ENCODE measurements around the gene PRSS33.

Gene PRSS33

DNA sequence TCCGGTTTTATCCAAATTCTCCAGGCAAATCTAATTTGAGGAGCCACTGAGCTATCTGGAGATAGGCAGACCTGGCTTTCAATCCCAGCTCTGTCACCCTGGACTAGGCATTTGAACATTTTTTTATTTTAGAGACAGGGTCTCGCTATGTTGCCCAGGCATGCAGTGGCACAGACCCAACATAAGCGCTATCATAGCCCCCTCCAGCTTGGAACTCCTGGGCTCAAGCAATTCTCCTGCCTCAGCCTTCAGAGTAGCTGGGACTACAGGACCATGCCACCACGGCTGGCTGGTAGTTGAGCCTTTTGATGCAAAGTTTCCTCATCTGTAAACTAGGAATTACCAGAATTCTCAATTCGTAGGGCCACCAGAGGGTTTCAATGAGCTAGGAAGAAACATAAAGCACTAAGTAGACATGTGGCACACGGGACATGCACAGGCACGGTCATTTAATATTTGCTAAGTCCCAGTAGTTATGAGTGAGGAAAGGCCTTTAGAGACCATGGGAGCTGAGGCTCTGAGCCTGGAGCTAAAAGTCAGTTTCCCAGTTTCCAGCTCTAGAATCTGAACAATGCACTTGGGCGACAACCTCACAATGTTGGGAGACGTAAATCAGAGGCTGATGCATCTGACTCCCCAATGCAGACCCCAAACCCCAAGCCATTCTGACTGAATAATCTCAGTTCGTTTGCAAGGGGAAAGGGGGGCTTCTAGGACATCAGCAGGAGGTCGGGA, 11.4 kb downstream of the PRSS33 start:
- no peak for DNase-seq

DNA sequence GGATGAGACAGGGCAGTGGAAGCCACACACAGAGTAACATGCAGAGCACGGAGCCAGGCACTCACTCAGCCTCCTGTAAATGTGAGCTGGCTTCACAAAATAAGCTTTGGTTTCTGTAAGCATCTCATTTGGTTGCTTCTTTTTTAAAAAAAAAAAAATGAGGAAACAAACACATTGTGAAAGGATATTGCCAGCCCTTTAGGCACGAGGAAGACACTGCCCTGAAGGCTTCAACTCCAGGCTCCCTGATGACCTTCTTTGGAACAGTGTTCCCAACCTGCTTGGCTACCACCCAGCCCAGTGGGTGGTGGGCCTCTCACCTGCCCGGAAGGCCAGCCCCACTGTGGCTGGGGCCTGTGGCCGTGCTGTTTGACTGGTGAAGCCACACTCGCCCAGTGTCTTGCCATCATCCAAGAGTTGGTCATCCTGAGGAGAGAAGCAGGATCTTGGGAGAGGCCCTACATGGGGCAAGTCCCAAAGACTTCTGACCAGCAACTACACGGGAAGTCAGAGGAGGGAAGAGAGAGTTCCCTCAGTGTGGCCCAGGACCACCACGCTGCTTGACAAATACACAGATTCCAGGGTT, 12.1 kb downstream of the PRSS33 start:
- DNase-seq, result no peak

DNA sequence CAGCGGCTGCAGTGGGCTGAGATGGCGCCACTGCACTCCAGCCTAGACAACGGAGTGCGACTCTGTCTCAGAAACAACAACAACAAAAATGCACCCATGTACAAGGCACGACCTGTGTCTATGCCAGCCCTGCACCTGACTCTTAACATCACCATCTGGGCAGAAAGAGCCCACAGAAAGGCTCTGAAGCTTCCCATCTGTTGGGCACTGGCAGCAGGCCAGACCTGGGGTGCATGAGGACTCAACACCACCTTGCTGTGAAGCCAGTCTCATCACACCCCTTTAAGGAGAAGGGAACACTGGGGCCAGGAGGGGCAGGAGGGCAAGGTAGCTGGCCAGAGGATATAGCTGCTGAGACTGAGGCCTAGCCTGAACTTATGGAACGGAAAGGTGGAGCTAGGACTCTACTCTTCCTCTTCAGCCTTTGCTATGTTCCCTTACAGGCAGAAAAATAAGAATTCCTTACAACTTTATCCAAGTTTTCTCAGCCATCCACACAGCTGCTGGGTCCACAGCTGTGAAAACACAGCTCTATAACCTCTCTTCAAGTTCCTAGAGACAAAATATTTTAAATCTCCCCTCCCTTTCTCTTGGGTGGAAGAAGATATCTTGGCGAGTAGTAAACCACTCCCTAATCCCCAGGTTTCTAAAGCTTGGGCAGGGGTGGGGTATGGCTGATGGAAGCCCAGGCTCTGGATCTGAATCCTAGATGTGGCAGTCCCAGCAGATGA, 13.0 kb downstream of the PRSS33 start:
- peak; percentile 75 for DNase-seq

DNA sequence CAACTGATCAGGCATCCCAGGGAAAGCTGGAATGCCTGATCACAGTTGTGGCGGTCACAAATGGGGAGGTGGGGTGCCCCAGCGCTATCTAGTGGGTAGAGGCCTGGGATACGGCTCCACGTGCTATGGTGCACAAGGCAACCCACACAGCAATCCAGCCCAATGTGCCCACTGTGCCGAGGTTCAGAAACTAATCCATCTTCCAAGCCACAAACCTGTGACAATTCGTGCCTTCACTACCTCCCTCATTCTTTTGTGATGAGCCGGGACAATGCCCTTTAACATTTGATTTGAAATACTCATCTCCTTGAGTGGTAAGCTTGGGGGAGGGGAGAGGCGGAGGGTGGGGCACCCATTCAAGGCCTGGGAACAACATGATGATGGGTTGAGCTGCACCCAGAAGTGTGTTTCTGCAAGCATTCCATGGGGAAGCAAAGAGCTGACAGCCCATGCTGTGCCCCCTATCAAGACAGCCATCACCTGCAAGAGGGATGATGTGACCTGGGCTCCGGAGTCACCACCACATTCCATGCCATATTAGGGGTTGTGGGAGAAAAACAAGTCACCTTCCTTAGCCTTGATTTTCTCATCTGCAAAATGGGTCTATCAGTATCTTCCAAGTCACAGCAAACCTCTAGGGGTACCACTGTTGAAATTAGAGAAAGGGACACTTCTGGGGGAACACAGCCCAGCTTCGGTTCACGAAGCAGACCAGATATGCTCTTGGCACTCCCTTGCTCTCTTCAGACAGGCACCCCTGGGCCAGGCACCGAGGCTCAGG, 14.0 kb downstream of the PRSS33 start:
- DNase-seq, result no peak

DNA sequence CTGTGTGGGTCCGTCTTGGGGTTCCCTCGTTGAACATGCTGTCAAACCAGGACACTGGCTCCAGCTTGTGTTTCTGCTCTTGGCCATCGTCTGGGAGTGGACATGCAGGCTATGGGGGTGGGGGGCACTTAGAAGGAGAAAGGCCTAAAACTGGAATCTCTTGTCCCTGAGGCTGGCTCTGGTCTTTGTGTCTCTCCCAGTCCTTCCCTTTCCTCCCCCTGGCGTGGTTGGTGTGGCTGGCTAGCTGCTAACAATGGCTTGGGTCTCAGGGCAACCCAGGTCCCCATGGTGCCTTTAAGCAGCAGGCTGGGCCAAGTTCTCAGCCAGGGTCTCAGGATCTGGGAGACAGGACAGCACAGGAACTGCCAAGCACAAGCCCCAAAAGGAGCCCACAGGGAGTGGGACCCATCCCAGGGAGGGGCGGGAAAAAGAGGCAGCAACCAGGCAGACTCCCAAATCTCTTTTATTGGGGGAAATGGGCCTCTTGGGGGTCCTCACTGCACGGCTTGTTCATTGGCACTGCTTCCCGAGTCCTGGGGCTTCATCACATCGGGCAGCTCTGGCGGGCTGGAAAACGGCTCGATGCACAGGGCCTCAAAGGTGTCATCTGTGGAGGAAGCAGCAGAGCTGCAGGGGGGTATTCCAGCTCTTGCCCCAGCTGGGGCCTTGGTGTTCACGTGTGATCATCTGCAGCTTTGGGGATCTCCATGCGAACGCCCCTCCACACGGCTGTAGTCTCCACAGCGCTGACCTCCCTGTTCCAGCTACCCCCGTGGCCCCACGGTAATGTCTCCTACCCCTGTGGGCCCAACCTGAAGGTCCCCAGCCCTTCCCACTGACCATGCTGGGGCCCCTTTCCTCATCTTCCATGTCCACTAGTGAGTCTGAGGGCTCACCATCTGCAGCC, 15.6 kb downstream of the PRSS33 start:
- DNase-seq, result no peak

DNA sequence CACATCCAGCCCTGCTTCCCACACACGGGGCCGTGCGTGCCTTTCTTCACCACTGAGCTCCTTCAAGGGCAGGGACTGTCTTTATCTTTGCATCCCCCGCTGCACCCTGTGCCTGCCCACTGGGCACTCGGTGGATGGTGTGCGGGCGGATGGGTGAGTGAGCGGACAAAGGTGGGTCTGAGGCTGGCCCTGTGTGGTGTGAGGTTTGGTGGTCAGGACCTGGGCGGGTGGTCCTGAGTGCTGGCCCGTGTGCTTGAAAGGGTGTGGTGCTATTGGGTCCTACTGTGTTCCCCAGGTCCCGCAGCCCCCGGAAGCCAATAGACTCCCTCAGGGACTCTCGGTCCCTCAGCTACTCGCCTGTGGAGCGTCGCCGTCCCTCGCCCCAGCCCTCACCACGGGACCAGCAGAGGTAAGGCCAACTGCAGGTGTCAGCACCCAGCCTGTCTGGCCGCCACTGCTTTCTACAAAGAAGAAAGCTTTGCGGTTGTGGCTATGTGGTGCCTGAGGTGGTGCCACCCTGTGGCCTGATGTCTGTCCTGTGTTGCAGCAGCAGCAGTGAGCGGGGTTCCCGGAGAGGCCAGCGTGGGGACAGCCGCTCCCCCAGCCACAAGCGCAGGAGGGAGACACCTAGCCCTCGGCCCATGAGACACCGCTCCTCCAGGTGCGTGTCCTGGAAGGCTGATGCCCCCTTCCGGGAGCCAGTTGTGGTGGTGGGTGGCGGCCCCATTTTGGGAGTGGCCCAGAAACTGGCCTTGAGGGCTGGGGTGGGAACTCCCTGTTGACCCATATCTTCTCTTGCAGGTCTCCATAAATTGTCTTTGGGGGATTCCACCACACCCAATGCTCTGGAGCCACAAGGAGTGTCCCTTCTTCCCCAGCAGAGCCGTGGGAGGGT, 17.1 kb downstream of the PRSS33 start:
- no peak for DNase-seq

DNA sequence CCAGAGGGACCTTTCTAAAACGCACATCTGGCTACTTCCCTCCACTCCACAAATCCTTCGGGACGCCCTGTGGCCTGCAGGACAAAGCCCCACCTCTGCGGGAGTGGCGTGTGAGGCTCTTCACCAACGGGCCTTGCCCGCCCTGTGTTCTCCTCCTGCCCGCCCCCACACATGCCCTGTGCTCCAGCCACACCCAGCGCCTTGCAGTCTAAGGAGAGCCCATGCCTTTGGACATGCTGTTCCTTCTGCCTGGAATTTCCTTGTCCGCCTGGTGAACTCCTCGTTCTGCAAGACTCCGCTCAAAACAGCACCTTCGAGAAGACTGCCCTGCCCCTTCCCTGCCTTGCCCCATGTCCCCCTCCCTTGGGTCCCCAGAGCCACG, 17.7 kb downstream of the PRSS33 start:
- DNase-seq, result no peak

DNA sequence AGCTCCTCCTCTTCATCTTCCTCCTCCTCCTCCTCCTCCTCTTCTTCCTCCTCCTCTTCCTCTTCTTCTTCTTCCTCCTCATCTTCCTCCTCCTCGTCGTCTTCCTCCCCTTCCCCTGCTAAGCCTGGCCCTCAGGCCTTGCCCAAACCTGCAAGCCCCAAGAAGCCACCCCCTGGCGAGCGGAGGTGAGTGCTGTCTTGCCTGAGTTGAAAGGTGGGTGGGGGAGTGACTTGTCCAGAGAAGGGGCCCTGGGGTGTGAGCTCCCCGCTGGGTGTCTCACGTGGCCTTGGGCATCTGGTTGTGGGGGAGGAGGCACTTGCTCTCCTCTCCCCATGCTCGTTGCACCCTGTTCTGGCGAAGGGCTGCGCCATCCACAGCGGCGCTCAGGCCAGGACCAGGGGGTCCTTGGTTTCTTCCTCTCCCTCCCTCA, 18.2 kb downstream of the PRSS33 start:
- DNase-seq, result no peak

DNA sequence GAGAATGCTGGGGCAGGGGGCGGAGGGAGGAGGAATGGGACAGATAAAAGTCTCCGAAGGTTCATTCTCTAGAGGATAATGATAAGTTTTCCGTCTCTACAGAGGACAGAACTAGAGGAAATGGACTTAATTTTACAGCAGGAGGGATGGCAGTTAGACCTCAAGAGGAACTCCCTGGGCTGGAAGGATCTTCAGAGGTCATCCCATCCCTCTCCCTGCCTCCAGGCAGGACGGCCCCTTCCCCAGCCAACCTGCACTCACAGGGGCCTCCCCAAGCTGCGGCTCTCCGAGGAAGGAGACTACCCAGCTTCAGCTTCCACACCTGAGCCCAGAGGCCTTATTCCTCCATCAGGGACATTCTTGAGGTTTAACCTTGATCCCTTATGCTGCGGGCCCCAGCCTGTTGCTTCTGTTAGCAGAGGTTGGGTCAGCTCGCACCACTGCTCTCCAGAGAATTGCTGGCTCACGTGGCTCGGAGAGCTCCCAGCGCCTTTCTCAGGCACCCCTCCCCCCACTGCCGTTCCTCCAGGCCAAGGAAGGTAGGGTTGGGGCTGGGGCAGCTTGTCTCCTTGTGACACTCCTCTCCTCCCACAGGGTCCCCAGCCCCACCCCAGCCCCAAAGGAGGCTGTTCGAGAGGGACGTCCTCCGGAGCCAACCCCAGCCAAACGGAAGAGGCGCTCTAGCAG, 18.8 kb downstream of the PRSS33 start:
- no peak for DNase-seq

DNA sequence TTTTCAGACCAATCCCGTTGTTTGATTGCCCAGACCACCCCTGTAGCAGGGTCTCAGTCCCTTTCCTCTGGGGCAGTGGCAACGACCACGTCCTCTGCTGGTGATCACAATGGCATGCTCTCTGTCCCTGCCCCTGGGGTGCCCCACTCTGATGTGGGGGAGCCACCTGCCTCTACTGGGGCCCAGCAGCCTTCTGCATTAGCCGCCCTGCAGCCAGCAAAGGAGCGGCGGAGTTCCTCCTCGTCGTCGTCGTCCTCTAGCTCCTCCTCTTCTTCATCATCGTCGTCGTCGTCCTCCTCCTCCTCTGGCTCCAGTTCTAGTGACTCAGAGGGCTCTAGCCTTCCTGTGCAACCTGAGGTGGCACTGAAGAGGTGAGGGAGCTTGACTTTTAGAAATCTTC, 19.5 kb downstream of the PRSS33 start:
- no peak for DNase-seq

DNA sequence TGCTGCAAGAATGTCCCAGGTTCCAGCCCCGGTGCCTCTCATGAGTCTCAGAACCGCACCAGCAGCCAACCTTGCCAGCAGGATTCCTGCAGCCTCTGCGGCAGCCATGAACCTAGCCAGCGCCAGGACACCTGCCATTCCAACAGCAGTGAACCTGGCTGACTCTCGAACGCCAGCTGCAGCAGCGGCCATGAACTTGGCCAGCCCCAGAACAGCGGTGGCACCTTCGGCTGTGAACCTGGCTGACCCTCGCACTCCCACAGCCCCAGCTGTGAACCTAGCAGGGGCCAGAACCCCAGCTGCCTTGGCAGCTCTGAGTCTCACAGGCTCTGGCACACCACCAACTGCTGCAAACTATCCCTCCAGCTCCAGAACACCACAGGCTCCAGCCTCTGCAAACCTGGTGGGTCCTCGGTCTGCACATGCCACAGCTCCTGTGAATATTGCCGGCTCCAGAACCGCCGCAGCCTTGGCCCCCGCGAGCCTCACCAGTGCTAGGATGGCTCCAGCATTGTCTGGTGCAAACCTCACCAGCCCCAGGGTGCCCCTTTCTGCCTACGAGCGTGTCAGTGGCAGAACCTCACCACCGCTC, 20.1 kb downstream of the PRSS33 start:
- DNase-seq, result no peak

DNA sequence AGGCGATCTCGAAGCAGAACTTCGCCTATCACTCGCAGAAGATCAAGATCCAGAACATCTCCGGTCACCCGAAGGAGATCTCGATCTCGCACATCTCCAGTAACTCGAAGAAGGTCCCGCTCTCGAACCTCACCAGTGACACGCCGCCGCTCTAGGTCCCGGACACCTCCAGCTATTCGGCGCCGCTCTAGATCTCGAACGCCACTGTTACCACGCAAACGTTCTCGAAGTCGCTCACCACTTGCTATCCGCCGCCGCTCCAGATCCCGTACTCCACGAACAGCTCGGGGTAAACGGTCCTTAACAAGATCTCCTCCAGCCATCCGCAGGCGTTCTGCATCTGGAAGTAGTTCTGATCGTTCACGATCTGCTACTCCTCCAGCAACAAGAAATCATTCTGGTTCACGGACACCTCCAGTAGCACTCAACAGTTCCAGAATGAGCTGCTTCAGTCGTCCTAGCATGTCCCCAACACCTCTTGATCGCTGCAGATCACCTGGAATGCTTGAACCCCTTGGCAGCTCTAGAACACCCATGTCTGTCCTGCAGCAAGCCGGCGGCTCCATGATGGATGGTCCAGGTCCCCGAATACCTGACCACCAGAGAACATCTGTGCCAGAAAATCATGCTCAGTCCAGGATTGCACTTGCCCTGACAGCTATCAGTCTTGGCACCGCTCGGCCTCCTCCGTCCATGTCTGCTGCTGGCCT, 20.8 kb downstream of the PRSS33 start:
- DNase-seq, result no peak

DNA sequence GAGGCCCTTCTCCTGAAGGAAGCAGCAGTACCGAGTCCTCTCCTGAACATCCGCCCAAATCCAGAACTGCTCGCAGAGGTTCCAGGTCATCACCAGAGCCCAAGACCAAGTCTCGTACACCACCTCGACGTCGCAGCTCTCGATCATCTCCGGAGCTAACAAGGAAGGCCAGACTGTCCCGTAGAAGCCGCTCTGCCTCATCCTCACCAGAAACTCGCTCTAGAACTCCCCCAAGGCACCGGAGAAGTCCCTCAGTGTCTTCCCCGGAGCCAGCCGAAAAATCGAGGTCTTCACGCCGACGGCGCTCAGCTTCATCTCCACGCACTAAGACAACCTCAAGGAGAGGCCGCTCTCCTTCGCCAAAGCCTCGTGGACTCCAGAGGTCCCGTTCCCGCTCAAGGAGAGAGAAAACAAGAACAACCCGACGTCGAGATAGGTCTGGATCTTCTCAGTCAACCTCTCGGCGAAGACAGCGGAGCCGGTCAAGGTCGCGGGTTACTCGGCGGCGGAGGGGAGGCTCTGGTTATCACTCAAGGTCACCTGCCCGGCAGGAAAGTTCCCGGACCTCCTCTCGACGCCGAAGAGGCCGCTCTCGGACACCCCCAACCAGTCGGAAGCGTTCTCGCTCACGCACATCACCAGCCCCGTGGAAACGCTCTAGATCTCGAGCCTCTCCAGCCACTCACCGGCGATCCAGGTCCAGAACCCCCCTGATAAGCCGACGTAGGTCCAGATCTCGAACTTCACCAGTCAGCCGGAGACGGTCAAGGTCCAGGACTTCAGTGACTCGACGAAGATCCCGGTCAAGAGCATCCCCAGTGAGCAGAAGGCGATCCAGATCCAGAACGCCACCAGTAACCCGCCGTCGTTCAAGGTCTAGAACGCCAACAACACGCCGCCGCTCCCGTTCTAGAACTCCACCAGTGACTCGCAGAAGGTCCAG, 21.6 kb downstream of the PRSS33 start:
- DNase-seq, result no peak

DNA sequence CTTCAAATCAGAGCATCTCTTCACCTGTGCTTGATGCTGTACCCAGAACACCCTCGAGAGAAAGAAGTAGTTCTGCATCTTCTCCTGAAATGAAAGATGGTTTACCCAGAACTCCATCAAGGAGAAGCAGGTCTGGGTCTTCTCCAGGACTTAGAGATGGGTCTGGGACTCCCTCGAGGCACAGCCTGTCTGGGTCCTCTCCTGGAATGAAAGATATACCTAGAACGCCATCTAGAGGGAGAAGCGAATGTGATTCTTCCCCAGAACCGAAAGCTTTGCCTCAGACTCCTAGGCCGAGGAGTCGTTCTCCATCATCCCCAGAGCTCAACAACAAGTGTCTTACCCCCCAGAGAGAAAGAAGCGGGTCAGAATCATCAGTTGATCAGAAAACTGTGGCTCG, 22.6 kb downstream of the PRSS33 start:
- DNase-seq, result no peak

DNA sequence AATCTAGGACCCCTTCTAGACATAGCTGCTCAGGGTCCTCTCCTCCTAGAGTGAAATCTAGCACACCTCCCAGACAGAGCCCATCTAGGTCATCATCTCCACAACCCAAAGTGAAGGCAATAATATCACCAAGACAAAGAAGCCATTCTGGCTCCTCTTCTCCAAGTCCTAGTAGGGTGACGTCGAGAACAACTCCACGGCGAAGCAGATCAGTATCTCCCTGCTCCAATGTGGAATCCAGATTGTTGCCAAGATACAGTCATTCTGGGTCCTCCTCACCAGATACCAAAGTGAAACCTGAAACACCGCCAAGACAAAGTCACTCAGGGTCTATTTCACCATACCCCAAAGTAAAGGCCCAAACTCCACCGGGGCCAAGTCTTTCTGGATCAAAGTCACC, 24.2 kb downstream of the PRSS33 start:
- no peak for DNase-seq

DNA sequence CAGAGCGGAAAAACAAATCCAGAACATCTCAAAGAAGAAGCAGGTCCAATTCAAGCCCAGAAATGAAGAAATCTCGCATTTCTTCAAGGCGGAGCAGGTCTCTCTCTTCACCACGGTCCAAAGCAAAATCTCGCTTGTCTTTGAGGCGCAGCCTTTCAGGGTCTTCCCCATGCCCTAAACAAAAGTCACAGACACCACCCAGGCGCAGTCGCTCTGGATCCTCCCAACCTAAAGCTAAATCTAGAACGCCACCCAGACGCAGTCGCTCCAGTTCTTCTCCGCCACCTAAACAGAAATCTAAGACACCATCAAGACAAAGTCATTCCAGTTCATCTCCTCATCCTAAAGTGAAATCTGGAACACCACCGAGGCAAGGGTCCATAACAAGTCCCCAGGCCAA, 24.6 kb downstream of the PRSS33 start:
- no peak for DNase-seq

DNA sequence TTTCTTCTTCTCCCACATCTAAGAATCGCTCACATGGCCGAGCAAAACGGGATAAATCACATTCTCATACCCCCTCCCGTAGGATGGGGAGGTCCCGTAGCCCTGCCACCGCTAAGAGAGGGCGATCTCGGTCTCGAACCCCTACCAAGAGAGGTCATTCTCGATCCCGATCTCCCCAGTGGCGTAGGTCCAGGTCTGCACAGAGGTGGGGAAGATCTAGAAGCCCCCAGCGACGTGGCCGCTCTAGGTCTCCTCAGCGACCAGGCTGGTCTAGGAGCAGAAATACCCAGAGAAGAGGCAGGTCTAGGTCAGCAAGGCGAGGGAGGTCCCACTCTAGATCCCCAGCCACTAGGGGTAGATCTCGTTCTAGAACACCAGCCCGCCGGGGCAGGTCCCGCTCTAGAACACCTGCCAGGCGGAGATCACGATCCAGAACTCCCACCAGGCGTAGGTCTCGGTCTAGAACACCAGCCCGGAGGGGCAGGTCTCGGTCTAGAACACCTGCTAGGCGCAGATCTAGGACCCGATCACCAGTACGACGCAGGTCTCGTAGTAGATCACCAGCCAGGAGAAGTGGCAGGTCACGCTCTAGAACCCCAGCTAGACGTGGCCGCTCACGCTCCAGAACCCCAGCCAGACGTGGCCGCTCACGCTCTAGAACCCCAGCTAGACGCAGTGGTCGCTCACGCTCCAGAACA, 25.3 kb downstream of the PRSS33 start:
- no peak for DNase-seq

DNA sequence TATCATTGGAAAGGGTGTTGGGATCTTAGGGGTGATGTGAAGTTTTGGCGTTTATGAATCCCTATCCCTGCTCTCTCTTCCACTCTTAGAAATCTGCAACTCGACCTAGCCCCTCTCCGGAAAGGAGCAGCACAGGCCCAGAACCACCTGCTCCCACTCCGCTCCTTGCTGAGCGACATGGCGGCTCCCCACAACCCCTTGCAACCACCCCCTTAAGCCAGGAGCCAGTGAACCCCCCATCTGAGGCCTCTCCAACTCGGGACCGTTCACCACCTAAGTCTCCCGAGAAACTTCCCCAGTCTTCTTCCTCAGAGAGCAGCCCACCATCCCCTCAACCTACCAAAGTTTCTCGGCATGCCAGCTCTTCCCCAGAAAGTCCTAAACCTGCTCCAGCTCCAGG, 25.9 kb downstream of the PRSS33 start:
- no peak for DNase-seq

Measured in NCI-H69 (cell line).